GM21619 (cell line): ENCODE data around the gene ZNF451.
"Not testable (repeated sequence)": the region's sequence is repeated elsewhere in the genome, so short reads cannot be mapped to it uniquely, and the experiment has no call there.

Experiments used
- ATAC-seq: cut with Tn5 transposase; IDR thresholded peaks from one replicate; pipeline ENCODE4 v1.9.1; 2021; ENCODE audit not compliant: unreplicated experiment

The ZNF451 gene

DNA sequence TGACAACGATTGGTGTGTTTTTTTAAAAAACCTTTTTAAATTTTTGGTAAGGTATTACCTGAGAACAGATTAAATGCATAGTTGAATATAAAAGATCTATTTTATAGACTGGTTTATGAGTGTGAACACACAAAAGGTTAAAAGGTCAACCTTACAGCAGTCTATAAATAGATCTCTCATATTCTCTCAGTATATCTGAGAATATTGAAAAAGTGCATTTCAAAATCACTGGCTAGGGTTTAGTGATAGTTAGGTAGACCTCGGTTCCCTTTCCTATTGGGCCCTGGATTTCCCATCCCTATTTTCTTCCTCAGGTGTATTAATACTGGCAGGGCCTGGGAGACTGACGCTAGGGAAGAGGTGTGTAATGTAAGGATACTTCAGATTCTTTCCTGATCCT, 723 bp upstream of the ZNF451 start:
- no peak for ATAC-seq

- ATAC-seq = peak; percentile 8
Measured at GRCh38 chr6:57090458-57091067, 575 bp downstream of the ZNF451 start.

DNA sequence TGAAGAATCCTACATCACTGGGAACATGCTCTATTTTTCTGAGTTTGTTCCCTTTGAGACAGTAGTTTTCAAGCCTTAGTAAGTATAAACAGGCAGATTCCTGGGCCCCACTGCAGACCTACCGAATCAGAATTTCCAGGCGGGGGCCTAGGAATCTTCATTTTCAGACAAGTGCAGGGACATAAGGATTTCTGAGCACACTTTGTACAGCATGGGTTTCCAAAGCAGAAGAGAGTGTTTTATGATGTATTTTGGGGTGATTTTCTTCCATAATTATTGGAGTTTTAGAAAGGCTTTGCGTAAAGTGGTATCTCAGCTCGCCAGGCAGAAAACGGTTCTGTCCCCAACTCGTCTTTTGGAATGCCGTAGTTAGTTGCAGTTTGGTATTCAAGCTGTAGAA, 1.4 kb downstream of the ZNF451 start:
- ATAC-seq = not testable (repeated sequence)

DNA sequence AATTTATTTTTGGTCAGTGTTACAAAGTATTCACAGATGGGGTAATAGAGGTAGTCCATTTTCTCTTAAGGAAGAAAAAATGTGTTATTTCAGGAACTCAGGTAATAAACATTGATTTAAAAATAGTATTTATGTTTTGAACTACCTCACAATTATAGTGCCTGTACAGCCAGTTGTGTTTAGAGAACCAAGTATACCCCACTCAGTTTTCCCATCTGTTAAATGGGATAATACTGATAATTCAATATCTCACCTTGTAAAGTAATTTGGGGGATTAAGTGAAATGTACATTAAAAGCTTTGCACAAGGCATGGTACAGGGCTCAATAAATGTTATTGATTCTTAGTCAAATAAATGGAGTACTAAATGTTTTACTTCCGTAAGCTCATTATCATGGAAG, 4.7 kb downstream of the ZNF451 start:
- ATAC-seq = no peak

- no peak for ATAC-seq
Measured at GRCh38 chr6:57097596-57097995, 7.6 kb downstream of the ZNF451 start.

- no peak for ATAC-seq
Measured at GRCh38 chr6:57102976-57103375, 13.0 kb downstream of the ZNF451 start.

GRCh38 chr6:57104336-57104735, 14.3 kb downstream of the ZNF451 start:
- ATAC-seq = no peak

GRCh38 chr6:57106990-57107389, 17.0 kb downstream of the ZNF451 start:
- ATAC-seq = no peak

- peak; percentile 90 for ATAC-seq
Measured at GRCh38 chr6:57108691-57109090, 18.7 kb downstream of the ZNF451 start.

- no peak for ATAC-seq
Measured at GRCh38 chr6:57109880-57110279, 19.9 kb downstream of the ZNF451 start.

DNA sequence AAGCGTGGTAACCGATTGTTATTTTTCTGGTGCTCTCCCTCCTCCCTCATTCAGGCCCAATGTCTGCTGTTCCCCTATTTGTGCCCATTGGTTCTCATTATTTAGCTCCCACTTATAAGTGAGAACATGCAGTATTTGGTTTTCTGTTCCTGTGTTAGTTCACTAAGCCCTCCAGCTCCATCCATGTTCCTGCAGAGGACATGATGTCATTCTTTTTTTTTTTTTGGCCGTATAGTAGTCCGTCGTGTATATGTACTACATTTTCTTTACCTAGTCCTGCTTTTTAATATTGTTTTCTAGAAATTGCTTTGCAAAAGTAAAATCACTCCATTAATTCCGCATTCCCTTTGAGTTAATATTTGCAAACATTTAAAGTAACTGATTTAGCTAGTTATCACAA, 23.1 kb downstream of the ZNF451 start:
- no peak for ATAC-seq

DNA sequence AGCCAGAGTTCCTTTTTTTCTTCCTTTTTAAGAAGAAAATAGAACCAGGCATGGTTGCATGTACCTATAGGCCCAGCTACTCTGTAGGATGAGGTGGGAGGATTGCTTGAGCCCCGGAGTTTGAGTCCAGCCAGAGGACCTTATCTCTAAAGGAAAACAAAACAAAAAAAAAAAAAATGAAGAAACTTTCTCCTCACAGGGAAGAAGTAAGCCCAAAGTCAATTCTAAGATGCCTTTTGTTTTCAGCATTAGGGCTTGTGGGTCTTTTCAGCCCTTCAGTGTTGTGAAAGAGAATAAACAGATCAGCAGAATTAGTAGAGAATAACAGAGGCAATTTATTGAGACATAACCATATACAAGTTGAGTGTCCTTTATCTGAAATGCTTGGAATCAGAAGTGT, 26.8 kb downstream of the ZNF451 start:
- ATAC-seq = no peak

DNA sequence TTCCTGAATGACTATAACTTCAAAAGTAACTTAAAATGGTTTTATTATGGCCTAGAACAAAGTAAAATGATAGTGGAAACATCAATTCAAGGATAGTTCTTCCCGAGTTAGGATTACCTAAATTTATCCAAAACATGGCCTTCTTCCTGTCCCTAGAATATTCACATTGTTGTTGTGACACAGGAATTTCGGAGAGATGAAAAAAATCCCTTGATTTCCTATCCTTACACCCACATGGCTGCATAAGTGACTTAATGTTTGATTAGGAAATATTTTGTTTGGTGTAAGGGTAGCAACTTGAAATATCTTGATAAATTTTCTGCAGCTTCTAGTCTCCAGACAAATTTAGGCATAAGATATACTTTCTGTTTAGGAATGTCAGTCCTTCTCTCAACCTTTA, 27.8 kb downstream of the ZNF451 start:
- no peak for ATAC-seq

DNA sequence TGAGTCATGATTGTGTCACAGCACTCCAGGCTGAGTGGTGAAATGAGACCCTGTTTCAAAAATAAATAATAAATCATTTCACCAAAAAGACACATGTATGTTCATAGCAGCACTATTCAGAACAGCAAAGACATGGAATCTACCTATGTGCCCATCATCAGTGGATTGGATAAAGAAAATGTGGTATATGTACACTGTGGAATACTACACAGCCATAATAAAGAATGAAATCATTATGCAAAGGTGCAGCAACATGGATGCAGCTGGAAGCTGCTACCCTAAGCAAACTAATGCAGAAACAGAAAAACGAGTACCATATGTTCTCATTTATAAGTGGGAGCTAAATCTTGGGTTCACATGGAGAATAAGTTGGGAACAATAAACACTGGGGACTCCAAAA, 33.1 kb downstream of the ZNF451 start:
- ATAC-seq = no peak

DNA sequence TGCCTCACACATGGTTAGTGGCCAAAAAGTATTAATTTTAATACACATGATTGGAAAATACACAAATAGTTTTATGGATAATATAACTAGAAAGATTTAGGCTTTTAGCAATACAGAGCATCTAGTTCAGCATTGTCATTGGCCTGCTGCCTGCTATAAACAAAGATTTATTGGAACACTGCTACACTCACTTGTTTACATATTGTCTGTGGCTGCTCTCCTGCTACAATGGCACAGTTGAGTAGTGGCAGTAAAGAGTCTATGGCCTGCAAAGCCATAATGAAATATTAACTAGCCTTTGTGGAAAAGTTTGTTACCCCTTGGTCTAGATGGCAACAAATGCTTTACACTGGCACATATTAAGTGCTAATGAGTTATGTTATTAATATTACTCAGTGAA, 37.8 kb downstream of the ZNF451 start:
- no peak for ATAC-seq

- ATAC-seq = no peak
Measured at GRCh38 chr6:57130661-57131177, 40.7 kb downstream of the ZNF451 start.

- ATAC-seq = no peak
Measured at GRCh38 chr6:57134954-57135353, 45.0 kb downstream of the ZNF451 start.

GRCh38 chr6:57135885-57136284, 45.9 kb downstream of the ZNF451 start:
- no peak for ATAC-seq

GRCh38 chr6:57137350-57137749, 47.4 kb downstream of the ZNF451 start:
- no peak for ATAC-seq

GRCh38 chr6:57138026-57138425, 48.0 kb downstream of the ZNF451 start:
- no peak for ATAC-seq

- ATAC-seq = no peak
Measured at GRCh38 chr6:57141451-57142177, 51.6 kb downstream of the ZNF451 start.

DNA sequence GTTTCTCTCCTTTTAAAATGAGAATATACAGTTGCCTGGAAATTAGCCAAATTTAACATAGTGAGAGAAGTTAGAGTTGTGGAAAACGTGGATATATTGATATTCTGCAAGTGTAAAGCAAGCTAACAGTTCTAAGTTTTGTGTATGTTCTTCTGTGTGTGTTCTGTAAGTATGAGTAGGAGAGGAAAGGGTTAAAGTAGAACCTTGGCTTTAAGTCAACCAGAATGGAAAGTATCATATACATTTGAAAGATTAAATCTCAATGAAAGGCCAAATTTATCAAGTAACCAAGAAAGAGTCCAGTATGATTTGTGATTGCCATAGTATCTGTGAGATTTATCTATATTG, 52.2 kb downstream of the ZNF451 start:
- ATAC-seq = no peak

GRCh38 chr6:57143690-57144089, 53.7 kb downstream of the ZNF451 start:
- no peak for ATAC-seq
